Lower lobe of right lung (tissue), 2 donors: ENCODE measurements around the gene SLC27A4. TPM values are rescaled to one million over a fixed set of nuclear protein-coding genes. Genes with fewer than 3 reads are reported as not detected.

ENCODE experiments used
- ATAC-seq, 2 donors: fragments of 200-7000 bp; cut with Tn5 transposase; one replicate each; pipeline ENCODE4 v1.9.1; 2020 to 2022; ENCODE audit warnings: mild to moderate bottlenecking in 2 of 2, moderate library complexity in 2 of 2
- DNase-seq: peaks from one replicate; pipeline ENCODE4 v3.0.0-alpha.2; 2020
- H3K27ac ChIP-seq: fragments of 200-600 bp; one replicate; pipeline ENCODE4 v1.8.0; 2022
- H3K27me3 ChIP-seq: fragments of 200-600 bp; one replicate; pipeline ENCODE4 v1.8.0; 2022; ENCODE audit warnings: low read depth
- H3K36me3 ChIP-seq: fragments of 200-600 bp; one replicate; pipeline ENCODE4 v1.8.0; 2022; ENCODE audit warnings: mild to moderate bottlenecking
- H3K4me1 ChIP-seq: fragments of 200-600 bp; one replicate; pipeline ENCODE4 v1.8.0; 2022
- H3K4me3 ChIP-seq: fragments of 200-600 bp; one replicate; pipeline ENCODE4 v1.8.0; 2022; ENCODE audit warnings: mild to moderate bottlenecking
- H3K9me3 ChIP-seq: fragments of 200-600 bp; one replicate; pipeline ENCODE4 v1.8.0; 2022
- intact Hi-C: fragments of 100-400 bp; cut with DNase I; formaldehyde crosslinking; loops from one replicate; pipeline ENCODE4 v1.11.0; 2022
- total RNA-seq: library from RNA; stranded (reverse); fragmentation: NEBNext Ultra II Directional; extraction: Animal tissue kit (Norgen Biotek cat#: 25700); gene quantifications from one replicate; pipeline ENCODE4 v1.2.1, GENCODE V29; 2021
- TF ChIP-seq, protein P1 (sequence below): fragments of 200-600 bp; IDR thresholded peaks from one replicate; pipeline ENCODE4 v1.8.0; 2022; ENCODE audit warnings: antibody characterized with exemption, mild to moderate bottlenecking
- donor health status: DM: no; HTN: yes; CAD: no; lungs with severe emphysema.

The SLC27A4 gene
- total RNA-seq, 1 donor from 2014 or later: 19.5 TPM

- H3K9me3 ChIP-seq: no peaks in the 10 kb centered on the region
- H3K4me1 ChIP-seq: peaks cover 22% of the 10 kb centered on the region
- H3K36me3 ChIP-seq: peaks cover 7% of the 10 kb centered on the region
- no peak for DNase-seq
- no peaks in the 10 kb centered on the region for H3K27me3 ChIP-seq
- peak in 1 of 2 donors; percentile 18 for ATAC-seq
- TF ChIP-seq, protein P1, sequence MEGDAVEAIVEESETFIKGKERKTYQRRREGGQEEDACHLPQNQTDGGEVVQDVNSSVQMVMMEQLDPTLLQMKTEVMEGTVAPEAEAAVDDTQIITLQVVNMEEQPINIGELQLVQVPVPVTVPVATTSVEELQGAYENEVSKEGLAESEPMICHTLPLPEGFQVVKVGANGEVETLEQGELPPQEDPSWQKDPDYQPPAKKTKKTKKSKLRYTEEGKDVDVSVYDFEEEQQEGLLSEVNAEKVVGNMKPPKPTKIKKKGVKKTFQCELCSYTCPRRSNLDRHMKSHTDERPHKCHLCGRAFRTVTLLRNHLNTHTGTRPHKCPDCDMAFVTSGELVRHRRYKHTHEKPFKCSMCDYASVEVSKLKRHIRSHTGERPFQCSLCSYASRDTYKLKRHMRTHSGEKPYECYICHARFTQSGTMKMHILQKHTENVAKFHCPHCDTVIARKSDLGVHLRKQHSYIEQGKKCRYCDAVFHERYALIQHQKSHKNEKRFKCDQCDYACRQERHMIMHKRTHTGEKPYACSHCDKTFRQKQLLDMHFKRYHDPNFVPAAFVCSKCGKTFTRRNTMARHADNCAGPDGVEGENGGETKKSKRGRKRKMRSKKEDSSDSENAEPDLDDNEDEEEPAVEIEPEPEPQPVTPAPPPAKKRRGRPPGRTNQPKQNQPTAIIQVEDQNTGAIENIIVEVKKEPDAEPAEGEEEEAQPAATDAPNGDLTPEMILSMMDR: no peak
- intact Hi-C loops: no loop called here
- peak overlapping the region; percentile 69 for H3K27ac ChIP-seq
- peak overlapping the region; percentile 55 for H3K4me3 ChIP-seq
Observed at GRCh38 chr9:128361296-128361985, 21.1 kb downstream of the SLC27A4 start.

DNA sequence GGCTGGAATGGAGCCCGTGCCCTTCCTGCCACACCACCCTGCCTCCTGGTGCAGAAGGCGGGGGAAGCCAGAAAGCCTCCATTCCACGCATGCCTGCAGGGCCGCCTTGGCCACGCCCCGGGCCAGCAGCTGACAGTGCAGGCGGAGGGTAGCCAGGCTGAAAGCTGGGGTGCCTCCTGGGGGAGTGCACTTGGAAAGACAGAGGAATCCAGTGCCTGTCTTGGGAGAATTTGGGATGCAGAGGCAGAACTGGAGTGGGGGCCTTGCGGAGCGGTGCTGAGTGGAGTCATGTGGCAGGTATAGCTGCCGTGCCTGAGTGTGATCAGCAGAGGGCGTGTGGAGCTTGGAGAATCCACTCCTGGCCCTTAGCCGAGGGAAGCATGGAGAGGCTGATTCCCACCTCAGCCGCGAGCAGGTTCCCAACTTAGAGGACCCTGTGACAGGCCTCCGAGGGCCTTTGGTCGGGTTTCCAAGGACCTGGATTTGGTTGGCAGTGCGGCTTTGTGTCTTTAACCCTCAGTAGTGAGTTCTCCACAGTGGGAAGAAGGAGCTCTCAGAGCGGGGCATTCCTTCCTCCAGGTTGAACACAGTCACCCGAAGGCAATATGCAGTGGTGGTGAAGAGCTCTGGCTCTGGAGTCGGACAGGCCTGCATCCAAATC lies 21.8 kb downstream of the SLC27A4 start:
- ATAC-seq (peak; percentile 95 to 96), DNase-seq (peak; percentile 85)
- peaks cover 22% of the 10 kb centered on the region for H3K4me1 ChIP-seq
- H3K27me3 ChIP-seq: no peaks in the 10 kb centered on the region
- intact Hi-C loops: no loop called here
- TF ChIP-seq, protein P1: peak; percentile 91
- no peaks in the 10 kb centered on the region for H3K9me3 ChIP-seq
- peaks cover 7% of the 10 kb centered on the region for H3K36me3 ChIP-seq
- peak overlapping the region; percentile 55 for H3K4me3 ChIP-seq
- peak overlapping the region; percentile 69 for H3K27ac ChIP-seq

GRCh38 chr9:128362774-128363173 lies 22.4 kb downstream of the SLC27A4 start:
- DNase-seq (no peak), ATAC-seq (no peak)
- Histone ChIP-seq H3K9me3 (no peaks in the 10 kb centered on the region), H3K27ac (peak overlapping the region; percentile 69), H3K36me3 (peaks cover 2% of the 10 kb centered on the region), H3K4me1 (peaks cover 22% of the 10 kb centered on the region), H3K27me3 (no peaks in the 10 kb centered on the region), H3K4me3 (no peak overlapping the region)
- TF ChIP-seq, protein P1: no peak
- intact Hi-C loops: no loop called here

DNA sequence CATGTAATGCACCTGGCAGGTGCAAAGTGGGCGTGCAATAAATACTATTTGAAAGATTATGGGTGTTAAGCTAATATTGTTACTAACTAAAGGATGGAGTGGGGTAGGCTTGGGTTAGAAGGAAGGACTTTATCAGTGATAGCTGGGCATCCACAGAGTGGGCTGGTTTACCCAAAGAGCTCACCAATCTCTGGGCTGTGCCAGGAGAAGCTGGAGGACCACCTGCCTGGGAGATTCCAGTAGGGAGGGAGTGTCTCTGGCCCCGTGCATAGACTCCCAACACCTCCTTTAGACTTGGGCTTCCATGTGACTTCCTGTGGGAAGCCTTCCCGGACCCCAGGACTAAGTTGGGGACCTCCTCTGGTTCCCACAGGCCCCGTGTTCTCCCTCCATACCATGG lies 25.2 kb downstream of the SLC27A4 start:
- TF ChIP-seq, protein P1: no peak
- Histone ChIP-seq H3K27me3 (no peaks in the 10 kb centered on the region), H3K36me3 (no peaks in the 10 kb centered on the region), H3K4me1 (peaks cover 28% of the 10 kb centered on the region), H3K4me3 (no peak overlapping the region), H3K9me3 (no peaks in the 10 kb centered on the region), H3K27ac (no peak overlapping the region)
- no peak for ATAC-seq
- DNase-seq: no peak
- intact Hi-C loops: no loop called here

GRCh38 chr9:128369024-128369706 lies 28.8 kb downstream of the SLC27A4 start:
- TF ChIP-seq, protein P1: no peak
- Histone ChIP-seq H3K27me3 (no peaks in the 10 kb centered on the region), H3K4me3 (no peak overlapping the region), H3K9me3 (no peaks in the 10 kb centered on the region), H3K27ac (no peak overlapping the region), H3K4me1 (peaks cover 30% of the 10 kb centered on the region), H3K36me3 (peaks cover 3% of the 10 kb centered on the region)
- intact Hi-C loops: no loop called here
- no peak for ATAC-seq
- DNase-seq: no peak
